Stimulated activated naive CD8-positive, alpha-beta T cell treated with anti-CD3 and anti-CD28 coated beads, Interleukin-15, amount 100 ng/mL, for 72 hours (primary cell): ENCODE results near the gene IL21R.
A peak's percentile ranks its signal among the peaks of the same experiment; 100 is the strongest.

Experiments
- ATAC-seq: fragments of 150-1000 bp; cut with Tn5 transposase; 2 replicates; pipeline ENCODE4 v1.10.0; 2021; ENCODE audit warnings: mild to moderate bottlenecking, moderate library complexity
- DNase-seq, 2 donors: peaks; one replicate each; pipeline ENCODE4 v3.0.0; 2021 to 2022
- H3K27ac Mint-ChIP-seq, 2 donors: one replicate each; pipeline ENCODE4 v1.8.0; 2022; ENCODE audit warnings: mild to moderate bottlenecking in 2 of 2, mixed read lengths in 2 of 2, moderate library complexity in 2 of 2
- H3K27me3 Mint-ChIP-seq: one replicate; pipeline ENCODE4 v1.8.0; 2022; ENCODE audit warnings: mixed read lengths
- H3K4me1 Mint-ChIP-seq: one replicate; pipeline ENCODE4 v1.8.0; 2022; ENCODE audit warnings: mild to moderate bottlenecking, mixed read lengths
- H3K4me3 Mint-ChIP-seq, 2 donors: one replicate each; pipeline ENCODE4 v1.8.0; 2022; ENCODE audit warnings: mild to moderate bottlenecking in 2 of 2, mixed read lengths in 2 of 2, moderate library complexity in 1 of 2
- H3K9me3 Mint-ChIP-seq, 2 donors: one replicate each; pipeline ENCODE4 v1.8.0; 2022; ENCODE audit warnings: mixed read lengths in 2 of 2

Gene IL21R

GRCh38 chr16:27401768-27402568, at the start of gene IL21R:
IL21R (plus strand) TSS chr16:27402174; CDS start chr16:27430072, 27,898 bp downstream.
- peak; percentile 82 to 94 for DNase-seq
- H3K4me3 Mint-ChIP-seq = peak within 1 kb of the TSS; percentile 96 to 99
- peak; percentile 82 for ATAC-seq
- H3K4me1 Mint-ChIP-seq = peaks cover 54% of the 10 kb centered on the region
- peak within 1 kb of the TSS; percentile 96 to 99 for H3K27ac Mint-ChIP-seq
- H3K27me3 Mint-ChIP-seq = no peaks in the 10 kb centered on the region
- H3K9me3 Mint-ChIP-seq = no peaks in the 10 kb centered on the region

- no peak overlapping the region for H3K4me3 Mint-ChIP-seq
- ATAC-seq (no peak), DNase-seq (no peak)
- no peaks in the 10 kb centered on the region for H3K27me3 Mint-ChIP-seq
- no peak overlapping the region for H3K27ac Mint-ChIP-seq
- peaks cover 0 to 3% of the 10 kb centered on the region in 2 donors for H3K9me3 Mint-ChIP-seq
- peaks cover 32% of the 10 kb centered on the region for H3K4me1 Mint-ChIP-seq
Observed at GRCh38 chr16:27353853-27354252, 48.1 kb upstream of the IL21R start.

- Mint-ChIP-seq H3K4me3 (no peak overlapping the region), H3K4me1 (peaks cover 27% of the 10 kb centered on the region), H3K27ac (peak overlapping the region in 1 of 2 donors; percentile 13), H3K9me3 (peaks cover 0 to 8% of the 10 kb centered on the region in 2 donors), H3K27me3 (no peaks in the 10 kb centered on the region)
- ATAC-seq (peak; percentile 68), DNase-seq (peak in 1 of 2 donors; percentile 46)
Observed at GRCh38 chr16:27355610-27356009, 46.4 kb upstream of the IL21R start.

GRCh38 chr16:27356794-27357193, 45.2 kb upstream of the IL21R start:
- Mint-ChIP-seq H3K4me1 (peaks cover 29% of the 10 kb centered on the region), H3K9me3 (peaks cover 0 to 8% of the 10 kb centered on the region in 2 donors), H3K4me3 (no peak overlapping the region), H3K27ac (peak overlapping the region in 1 of 2 donors; percentile 90), H3K27me3 (no peaks in the 10 kb centered on the region)
- ATAC-seq = no peak
- no peak for DNase-seq

GRCh38 chr16:27359051-27359450, 42.9 kb upstream of the IL21R start:
- no peak for ATAC-seq
- Mint-ChIP-seq H3K4me3 (no peak overlapping the region), H3K27me3 (no peaks in the 10 kb centered on the region), H3K9me3 (peaks cover 0 to 8% of the 10 kb centered on the region in 2 donors), H3K27ac (peak overlapping the region in 1 of 2 donors; percentile 94), H3K4me1 (peaks cover 44% of the 10 kb centered on the region)
- no peak for DNase-seq

- Mint-ChIP-seq H3K27me3 (no peaks in the 10 kb centered on the region), H3K4me1 (peaks cover 45% of the 10 kb centered on the region), H3K27ac (peak overlapping the region in 1 of 2 donors; percentile 28), H3K9me3 (peaks cover 0 to 8% of the 10 kb centered on the region in 2 donors), H3K4me3 (no peak overlapping the region)
- DNase-seq (no peak), ATAC-seq (no peak)
Observed at GRCh38 chr16:27359615-27360014, 42.4 kb upstream of the IL21R start.

GRCh38 chr16:27361987-27362386, 40.0 kb upstream of the IL21R start:
- H3K4me3 Mint-ChIP-seq = peak overlapping the region in 1 of 2 donors; percentile 1
- peak overlapping the region; percentile 8 to 47 for H3K27ac Mint-ChIP-seq
- DNase-seq (no peak), ATAC-seq (no peak)
- peaks cover 58% of the 10 kb centered on the region for H3K4me1 Mint-ChIP-seq
- peaks cover 0 to 8% of the 10 kb centered on the region in 2 donors for H3K9me3 Mint-ChIP-seq
- H3K27me3 Mint-ChIP-seq = no peaks in the 10 kb centered on the region

- ATAC-seq = no peak
- Mint-ChIP-seq H3K27me3 (no peaks in the 10 kb centered on the region), H3K9me3 (peaks cover 0 to 8% of the 10 kb centered on the region in 2 donors), H3K4me3 (peak overlapping the region in 1 of 2 donors; percentile 1), H3K4me1 (peaks cover 63% of the 10 kb centered on the region), H3K27ac (peak overlapping the region; percentile 47 to 72)
- no peak for DNase-seq
Observed at GRCh38 chr16:27362570-27363245, 39.3 kb upstream of the IL21R start.

GRCh38 chr16:27363246-27363632, 38.7 kb upstream of the IL21R start:
- peak overlapping the region in 1 of 2 donors; percentile 96 for H3K27ac Mint-ChIP-seq
- ATAC-seq (no peak), DNase-seq (no peak)
- peaks cover 69% of the 10 kb centered on the region for H3K4me1 Mint-ChIP-seq
- H3K9me3 Mint-ChIP-seq = peaks cover 0 to 8% of the 10 kb centered on the region in 2 donors
- peak overlapping the region in 1 of 2 donors; percentile 18 for H3K4me3 Mint-ChIP-seq
- H3K27me3 Mint-ChIP-seq = no peaks in the 10 kb centered on the region

- Mint-ChIP-seq H3K9me3 (peaks cover 0 to 5% of the 10 kb centered on the region in 2 donors), H3K4me3 (no peak overlapping the region), H3K27me3 (no peaks in the 10 kb centered on the region), H3K4me1 (peaks cover 74% of the 10 kb centered on the region), H3K27ac (peak overlapping the region; percentile 90 to 96)
- DNase-seq (no peak), ATAC-seq (no peak)
Observed at GRCh38 chr16:27363797-27364196, 38.2 kb upstream of the IL21R start.

- Mint-ChIP-seq H3K4me3 (peak overlapping the region in 1 of 2 donors; percentile 28), H3K27me3 (no peaks in the 10 kb centered on the region), H3K4me1 (peaks cover 82% of the 10 kb centered on the region), H3K27ac (peak overlapping the region; percentile 90 to 96), H3K9me3 (peaks cover under 1 to 3% of the 10 kb centered on the region in 2 donors)
- DNase-seq = peak in 1 of 2 donors; percentile 31
- no peak for ATAC-seq
Observed at GRCh38 chr16:27364493-27365141, 37.4 kb upstream of the IL21R start.

GRCh38 chr16:27365142-27366089, 36.6 kb upstream of the IL21R start:
- Mint-ChIP-seq H3K4me1 (peaks cover 90% of the 10 kb centered on the region), H3K4me3 (peak overlapping the region in 1 of 2 donors; percentile 17), H3K27me3 (no peaks in the 10 kb centered on the region), H3K27ac (peak overlapping the region; percentile 90 to 96), H3K9me3 (peaks cover 9% of the 10 kb centered on the region in 2 donors)
- no peak for ATAC-seq
- DNase-seq = peak in 1 of 2 donors; percentile 41

- DNase-seq (peak; percentile 62 to 73), ATAC-seq (peak; percentile 41)
- H3K9me3 Mint-ChIP-seq = peaks cover 13 to 18% of the 10 kb centered on the region in 2 donors
- peak overlapping the region; percentile 96 to 99 for H3K27ac Mint-ChIP-seq
- peak overlapping the region; percentile 52 to 74 for H3K4me3 Mint-ChIP-seq
- no peaks in the 10 kb centered on the region for H3K27me3 Mint-ChIP-seq
- peaks cover 85% of the 10 kb centered on the region for H3K4me1 Mint-ChIP-seq
Observed at GRCh38 chr16:27366687-27367460, 35.1 kb upstream of the IL21R start.
